NCI-H345 treated with DMSO at 0.1 percent for 48 hours (cell line): ENCODE measurements around the gene PHLPP2.

Experiments
- DNase-seq: peaks from one replicate; lab custom pipeline; 2025; ENCODE audit not compliant: unreplicated experiment; lab: John Stamatoyannopoulos, UW

PHLPP2 gene

GRCh38 chr16:71724320-71724751 lies at the start of gene PHLPP2:
Gene PHLPP2, minus strand, starts transcription at chr16:71724701. Its CDS starts 9,906 bp downstream, at chr16:71714795.
- no peak for DNase-seq

- no peak for DNase-seq
Observed at GRCh38 chr16:71771571-71771970, 47.1 kb upstream of the PHLPP2 start.

GRCh38 chr16:71769222-71769621 lies 44.7 kb upstream of the PHLPP2 start:
- DNase-seq, result no peak

- no peak for DNase-seq
Observed at GRCh38 chr16:71767060-71767900, 42.8 kb upstream of the PHLPP2 start.

- no peak for DNase-seq
Observed at GRCh38 chr16:71762186-71762585, 37.7 kb upstream of the PHLPP2 start.

GRCh38 chr16:71761097-71761496 lies 36.6 kb upstream of the PHLPP2 start:
- DNase-seq, result no peak

GRCh38 chr16:71758293-71758760 lies 33.8 kb upstream of the PHLPP2 start:
- no peak for DNase-seq

- DNase-seq, result no peak
Observed at GRCh38 chr16:71754652-71755051, 30.2 kb upstream of the PHLPP2 start.

- DNase-seq, result no peak
Observed at GRCh38 chr16:71754108-71754507, 29.6 kb upstream of the PHLPP2 start.

GRCh38 chr16:71748226-71748625 lies 23.7 kb upstream of the PHLPP2 start:
- no peak for DNase-seq

- DNase-seq, result no peak
Observed at GRCh38 chr16:71746442-71747046, 22.0 kb upstream of the PHLPP2 start.

GRCh38 chr16:71738855-71739254 lies 14.4 kb upstream of the PHLPP2 start:
- no peak for DNase-seq

- no peak for DNase-seq
Observed at GRCh38 chr16:71737501-71737900, 13.0 kb upstream of the PHLPP2 start.

- no peak for DNase-seq
Observed at GRCh38 chr16:71734511-71734910, 10.0 kb upstream of the PHLPP2 start.

- DNase-seq, result no peak
Observed at GRCh38 chr16:71732587-71732986, 8.1 kb upstream of the PHLPP2 start.

GRCh38 chr16:71727551-71728324 lies 3.2 kb upstream of the PHLPP2 start:
- DNase-seq, result no peak

- DNase-seq, result no peak
Observed at GRCh38 chr16:71726476-71727315, 2.2 kb upstream of the PHLPP2 start.

GRCh38 chr16:71723537-71724319 lies 773 bp downstream of the PHLPP2 start:
- DNase-seq, result peak; percentile 43

- DNase-seq, result peak; percentile 51
Observed at GRCh38 chr16:71722801-71723536, 1.5 kb downstream of the PHLPP2 start.
